ENCODE measurements around the gene GMDS.

GMDS gene

DNA sequence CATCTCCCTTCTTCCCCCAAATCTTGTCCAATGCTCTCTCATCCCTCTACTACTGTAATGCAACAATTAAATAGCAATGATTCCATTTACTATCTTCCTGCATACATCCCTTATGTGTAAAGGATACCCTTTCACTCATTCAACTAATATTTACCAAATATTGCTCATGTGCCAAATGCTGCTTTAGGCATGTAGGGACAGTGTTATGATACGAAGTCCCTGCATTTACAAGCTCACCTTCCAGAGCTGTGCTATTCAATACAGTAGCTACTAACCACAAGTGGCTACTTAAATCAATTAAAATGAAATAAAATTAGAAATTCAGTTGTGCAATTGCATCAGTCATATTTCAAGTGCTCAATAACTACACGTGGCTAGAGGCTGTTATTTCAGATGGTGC, 41.1 kb downstream of the GMDS start:
- H3K9me3 ChIP-seq (ENCODE audit: control insufficient read depth, insufficient read depth, low read length) = no peaks in the 10 kb centered on the region
- no peaks in the 10 kb centered on the region for H3K36me3 ChIP-seq (ENCODE audit: control insufficient read depth, insufficient read depth, low read length)
- H3K4me1 ChIP-seq (ENCODE audit: control insufficient read depth, insufficient read depth, low read length) = peaks cover 6% of the 10 kb centered on the region; the same call in 1 of the 2 replicates
- no peak overlapping the region for H3K27ac ChIP-seq (ENCODE audit: low read depth, low read length)
- H3K27me3 ChIP-seq (ENCODE audit: control insufficient read depth, insufficient read depth, low read length) = no peaks in the 10 kb centered on the region
- no peak overlapping the region for H3K9ac ChIP-seq (ENCODE audit: low read depth, low read length)
- H3K4me3 ChIP-seq (ENCODE audit: low read depth, low read length) = no peak overlapping the region

DNA sequence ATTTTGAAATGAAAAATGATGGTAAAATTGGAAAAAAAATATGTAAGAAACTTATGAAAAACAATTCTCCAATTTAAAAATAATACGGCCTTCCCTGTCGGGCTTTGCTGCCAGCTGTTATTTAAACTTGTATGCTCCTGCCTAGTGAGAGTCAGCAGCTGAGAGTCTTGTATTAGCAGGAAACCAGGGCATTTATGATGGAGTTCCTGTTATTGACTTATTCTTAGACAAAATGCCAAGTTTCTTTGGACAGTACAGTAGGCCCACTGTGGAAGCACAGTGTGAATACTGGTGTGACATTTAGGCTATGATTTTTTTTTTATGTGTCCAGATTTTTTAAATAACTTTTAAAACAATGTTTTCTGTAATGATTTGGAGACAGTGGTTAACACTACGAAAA, 42.1 kb downstream of the GMDS start:
- Histone ChIP-seq H3K27me3 (ENCODE audit: control insufficient read depth, insufficient read depth, low read length) (no peaks in the 10 kb centered on the region), H3K36me3 (ENCODE audit: control insufficient read depth, insufficient read depth, low read length) (no peaks in the 10 kb centered on the region), H3K4me3 (ENCODE audit: low read depth, low read length) (no peak overlapping the region), H3K9ac (ENCODE audit: low read depth, low read length) (no peak overlapping the region), H3K9me3 (ENCODE audit: control insufficient read depth, insufficient read depth, low read length) (no peaks in the 10 kb centered on the region), H3K27ac (ENCODE audit: low read depth, low read length) (no peak overlapping the region), H3K4me1 (ENCODE audit: control insufficient read depth, insufficient read depth, low read length) (peaks cover 6% of the 10 kb centered on the region; the same call in 1 of the 2 replicates)

DNA sequence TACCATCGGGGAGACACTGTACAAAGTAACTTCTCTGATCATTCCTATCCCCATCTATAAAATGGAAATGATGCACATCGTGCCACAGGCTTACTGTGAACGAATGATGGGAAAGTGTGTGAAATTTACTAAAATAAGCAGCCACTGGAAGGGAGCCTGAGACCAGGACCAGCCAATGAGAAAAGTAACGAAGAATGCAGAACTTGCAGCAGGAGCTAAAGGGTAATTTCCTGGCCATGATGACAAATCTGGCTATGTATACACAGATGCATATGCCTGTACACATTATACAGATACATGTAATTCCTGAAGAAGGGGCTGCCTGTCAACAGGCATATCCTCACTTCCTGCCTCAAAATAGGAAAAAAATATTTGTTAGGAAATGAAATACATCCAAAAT, 47.4 kb downstream of the GMDS start:
- H3K27ac ChIP-seq (ENCODE audit: low read depth, low read length) = no peak overlapping the region
- no peak overlapping the region for H3K9ac ChIP-seq (ENCODE audit: low read depth, low read length)

DNA sequence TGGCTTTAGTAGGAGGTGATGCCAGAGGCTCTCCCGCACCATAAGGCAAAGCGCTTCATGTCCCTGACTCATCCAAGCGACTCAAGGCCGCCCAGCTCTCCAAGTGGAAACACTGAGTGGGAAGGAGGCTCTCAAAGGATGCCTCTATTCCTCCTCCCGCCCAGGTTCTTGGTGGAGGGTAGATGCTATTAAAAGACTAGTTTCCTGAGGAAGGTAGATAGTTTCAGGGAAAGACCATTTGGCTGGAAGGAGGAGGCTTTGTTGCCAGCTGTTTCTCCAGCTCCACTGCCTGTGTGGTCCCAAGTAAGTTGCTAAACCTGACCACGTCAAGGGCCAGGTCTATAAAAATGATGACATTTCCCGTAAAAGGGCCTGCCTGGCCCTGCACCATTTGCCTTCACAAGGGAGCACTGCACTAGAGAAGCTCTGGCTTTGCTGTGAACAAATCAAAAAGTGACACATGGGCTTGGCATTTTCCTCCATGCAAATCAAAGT, 48.2 kb downstream of the GMDS start:
- no peaks in the 10 kb centered on the region for H3K27me3 ChIP-seq (ENCODE audit: control insufficient read depth, insufficient read depth, low read length)
- H3K4me3 ChIP-seq (ENCODE audit: low read depth, low read length) = no peak overlapping the region
- no peak overlapping the region for H3K27ac ChIP-seq (ENCODE audit: low read depth, low read length)
- no peak overlapping the region for H3K9ac ChIP-seq (ENCODE audit: low read depth, low read length)
- H3K9me3 ChIP-seq (ENCODE audit: control insufficient read depth, insufficient read depth, low read length) = no peaks in the 10 kb centered on the region
- H3K36me3 ChIP-seq (ENCODE audit: control insufficient read depth, insufficient read depth, low read length) = no peaks in the 10 kb centered on the region
- peaks cover 12% of the 10 kb centered on the region; the same call in 1 of the 2 replicates for H3K4me1 ChIP-seq (ENCODE audit: control insufficient read depth, insufficient read depth, low read length)

More for the DNA sequence above, 47.4 kb downstream of the GMDS start:
- Histone ChIP-seq H3K9me3 (ENCODE audit: control insufficient read depth, insufficient read depth, low read length) (no peaks in the 10 kb centered on the region), H3K27me3 (ENCODE audit: control insufficient read depth, insufficient read depth, low read length) (no peaks in the 10 kb centered on the region), H3K4me3 (ENCODE audit: low read depth, low read length) (no peak overlapping the region), H3K4me1 (ENCODE audit: control insufficient read depth, insufficient read depth, low read length) (peaks cover 12% of the 10 kb centered on the region; the same call in 1 of the 2 replicates), H3K36me3 (ENCODE audit: control insufficient read depth, insufficient read depth, low read length) (no peaks in the 10 kb centered on the region)

DNA sequence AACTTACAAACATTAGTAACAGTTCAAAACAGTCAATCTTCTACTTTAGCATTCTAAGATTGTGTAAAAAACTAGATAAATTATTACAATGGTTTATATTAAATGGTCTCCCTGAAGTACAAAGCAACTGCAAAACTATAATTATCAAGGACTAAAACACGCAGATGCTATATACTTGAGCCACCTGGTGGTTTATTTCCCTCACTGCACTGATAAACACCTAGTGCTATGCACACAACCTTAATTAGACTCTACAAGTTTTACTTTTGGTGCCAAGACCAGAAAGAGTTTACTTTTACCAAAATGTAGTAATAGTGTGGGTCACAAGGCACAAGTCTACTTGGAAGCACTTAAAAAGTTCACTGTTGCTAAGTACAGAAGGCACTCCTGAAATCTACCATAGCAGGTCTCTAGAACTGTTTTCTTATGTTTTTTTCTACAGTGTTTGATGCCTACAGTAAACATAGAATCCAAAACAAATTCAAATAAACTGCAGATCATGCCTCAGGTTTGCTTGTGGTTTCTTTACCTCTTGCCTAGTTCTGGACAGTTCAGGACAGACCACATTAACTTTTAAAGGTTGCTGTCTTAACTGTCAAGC, 49.2 kb downstream of the GMDS start:
- Histone ChIP-seq H3K9me3 (ENCODE audit: control insufficient read depth, insufficient read depth, low read length) (no peaks in the 10 kb centered on the region), H3K36me3 (ENCODE audit: control insufficient read depth, insufficient read depth, low read length) (no peaks in the 10 kb centered on the region), H3K4me3 (ENCODE audit: low read depth, low read length) (no peak overlapping the region), H3K4me1 (ENCODE audit: control insufficient read depth, insufficient read depth, low read length) (peaks cover 12% of the 10 kb centered on the region; the same call in 1 of the 2 replicates), H3K27me3 (ENCODE audit: control insufficient read depth, insufficient read depth, low read length) (no peaks in the 10 kb centered on the region), H3K27ac (ENCODE audit: low read depth, low read length) (no peak overlapping the region), H3K9ac (ENCODE audit: low read depth, low read length) (no peak overlapping the region)

DNA sequence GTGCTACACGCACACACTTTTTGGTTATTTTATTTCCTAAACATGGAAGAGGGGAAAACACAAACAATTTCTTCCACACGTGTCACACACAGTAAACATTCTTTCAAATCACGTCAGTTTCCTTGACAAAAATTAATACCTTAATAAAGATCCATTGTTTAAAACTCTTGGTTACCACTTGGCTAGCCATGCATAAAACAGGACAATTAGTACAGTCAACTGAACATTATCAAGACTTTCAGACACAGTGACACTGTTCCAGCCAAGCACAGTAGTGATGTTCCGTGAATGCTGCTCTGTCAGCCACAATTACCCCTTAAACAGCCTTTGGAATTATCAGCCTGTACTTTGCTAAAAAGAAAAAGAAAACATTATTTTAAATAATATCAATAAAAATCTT, 50.8 kb downstream of the GMDS start:
- H3K4me1 ChIP-seq (ENCODE audit: control insufficient read depth, insufficient read depth, low read length) = peaks cover 12% of the 10 kb centered on the region; the same call in 1 of the 2 replicates
- H3K27ac ChIP-seq (ENCODE audit: low read depth, low read length) = no peak overlapping the region
- no peaks in the 10 kb centered on the region for H3K27me3 ChIP-seq (ENCODE audit: control insufficient read depth, insufficient read depth, low read length)
- no peaks in the 10 kb centered on the region for H3K9me3 ChIP-seq (ENCODE audit: control insufficient read depth, insufficient read depth, low read length)
- H3K4me3 ChIP-seq (ENCODE audit: low read depth, low read length) = no peak overlapping the region
- no peaks in the 10 kb centered on the region for H3K36me3 ChIP-seq (ENCODE audit: control insufficient read depth, insufficient read depth, low read length)
- no peak overlapping the region for H3K9ac ChIP-seq (ENCODE audit: low read depth, low read length)

DNA sequence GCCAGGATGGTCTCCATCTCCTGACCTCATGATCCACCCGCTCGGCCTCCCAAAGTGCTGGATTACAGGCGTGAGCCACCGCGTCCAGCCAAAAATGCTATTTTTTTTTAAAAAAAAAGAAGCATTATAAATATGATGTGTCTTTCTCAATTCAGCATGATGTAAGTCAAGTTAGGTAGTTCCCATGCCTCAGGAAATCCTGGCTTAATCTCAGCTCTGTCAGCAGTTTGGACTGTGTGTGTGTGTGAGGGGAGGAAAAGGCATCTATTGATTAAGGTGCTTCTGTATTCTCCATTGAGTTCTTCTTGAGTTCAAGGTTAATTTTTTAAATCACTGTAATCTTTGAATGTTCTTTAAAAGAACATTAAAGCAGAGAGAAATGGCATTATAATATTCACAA, 51.5 kb downstream of the GMDS start:
- Histone ChIP-seq H3K4me3 (ENCODE audit: low read depth, low read length) (no peak overlapping the region), H3K27me3 (ENCODE audit: control insufficient read depth, insufficient read depth, low read length) (no peaks in the 10 kb centered on the region), H3K36me3 (ENCODE audit: control insufficient read depth, insufficient read depth, low read length) (no peaks in the 10 kb centered on the region), H3K27ac (ENCODE audit: low read depth, low read length) (no peak overlapping the region), H3K9me3 (ENCODE audit: control insufficient read depth, insufficient read depth, low read length) (no peaks in the 10 kb centered on the region), H3K4me1 (ENCODE audit: control insufficient read depth, insufficient read depth, low read length) (peaks cover 12% of the 10 kb centered on the region; the same call in 1 of the 2 replicates), H3K9ac (ENCODE audit: low read depth, low read length) (no peak overlapping the region)

DNA sequence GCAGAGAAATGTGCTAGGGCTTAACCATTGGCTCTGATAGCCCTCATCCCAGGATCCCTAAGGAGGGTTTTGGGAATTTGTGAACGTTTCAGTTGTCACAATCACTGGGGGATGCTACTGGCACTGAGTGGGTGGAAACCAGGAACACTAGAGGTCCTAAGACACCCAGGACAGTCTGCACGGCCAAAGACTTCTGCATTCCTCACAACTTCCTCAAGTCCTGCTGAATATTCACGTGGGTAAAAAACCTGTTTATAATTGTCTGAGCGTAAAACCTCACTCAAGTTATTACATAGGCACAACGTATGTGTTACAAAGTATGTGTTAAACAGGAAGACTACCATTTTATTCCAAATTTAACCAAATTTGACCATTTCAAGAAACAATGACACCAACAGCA, 52.4 kb downstream of the GMDS start:
- Histone ChIP-seq H3K9ac (ENCODE audit: low read depth, low read length) (no peak overlapping the region), H3K4me3 (ENCODE audit: low read depth, low read length) (no peak overlapping the region), H3K27ac (ENCODE audit: low read depth, low read length) (no peak overlapping the region), H3K9me3 (ENCODE audit: control insufficient read depth, insufficient read depth, low read length) (no peaks in the 10 kb centered on the region), H3K36me3 (ENCODE audit: control insufficient read depth, insufficient read depth, low read length) (no peaks in the 10 kb centered on the region), H3K27me3 (ENCODE audit: control insufficient read depth, insufficient read depth, low read length) (no peaks in the 10 kb centered on the region), H3K4me1 (ENCODE audit: control insufficient read depth, insufficient read depth, low read length) (peaks cover 14% of the 10 kb centered on the region; the same call in 1 of the 2 replicates)

DNA sequence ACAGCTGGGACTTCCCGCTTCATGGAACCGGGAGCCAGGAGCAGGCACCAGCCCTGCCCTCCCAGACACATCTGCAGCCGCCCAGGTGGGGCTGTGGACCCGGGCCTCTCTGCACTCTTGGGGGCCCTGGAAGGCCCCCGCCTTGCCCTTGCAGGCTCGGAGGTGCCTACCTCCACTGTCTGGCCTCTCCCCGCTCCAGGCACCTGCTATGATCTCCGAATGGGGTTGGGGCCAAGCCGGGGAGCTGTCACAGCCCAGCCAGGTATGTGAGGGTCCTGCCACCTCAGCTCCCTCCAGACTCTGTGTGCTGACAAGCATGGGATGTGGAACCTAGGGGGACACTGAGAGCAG, 54.0 kb downstream of the GMDS start:
- Histone ChIP-seq H3K36me3 (ENCODE audit: control insufficient read depth, insufficient read depth, low read length) (no peaks in the 10 kb centered on the region), H3K9me3 (ENCODE audit: control insufficient read depth, insufficient read depth, low read length) (no peaks in the 10 kb centered on the region), H3K4me3 (ENCODE audit: low read depth, low read length) (no peak overlapping the region), H3K27me3 (ENCODE audit: control insufficient read depth, insufficient read depth, low read length) (no peaks in the 10 kb centered on the region), H3K4me1 (ENCODE audit: control insufficient read depth, insufficient read depth, low read length) (peaks cover 7% of the 10 kb centered on the region; the same call in 1 of the 2 replicates), H3K27ac (ENCODE audit: low read depth, low read length) (no peak overlapping the region), H3K9ac (ENCODE audit: low read depth, low read length) (no peak overlapping the region)

DNA sequence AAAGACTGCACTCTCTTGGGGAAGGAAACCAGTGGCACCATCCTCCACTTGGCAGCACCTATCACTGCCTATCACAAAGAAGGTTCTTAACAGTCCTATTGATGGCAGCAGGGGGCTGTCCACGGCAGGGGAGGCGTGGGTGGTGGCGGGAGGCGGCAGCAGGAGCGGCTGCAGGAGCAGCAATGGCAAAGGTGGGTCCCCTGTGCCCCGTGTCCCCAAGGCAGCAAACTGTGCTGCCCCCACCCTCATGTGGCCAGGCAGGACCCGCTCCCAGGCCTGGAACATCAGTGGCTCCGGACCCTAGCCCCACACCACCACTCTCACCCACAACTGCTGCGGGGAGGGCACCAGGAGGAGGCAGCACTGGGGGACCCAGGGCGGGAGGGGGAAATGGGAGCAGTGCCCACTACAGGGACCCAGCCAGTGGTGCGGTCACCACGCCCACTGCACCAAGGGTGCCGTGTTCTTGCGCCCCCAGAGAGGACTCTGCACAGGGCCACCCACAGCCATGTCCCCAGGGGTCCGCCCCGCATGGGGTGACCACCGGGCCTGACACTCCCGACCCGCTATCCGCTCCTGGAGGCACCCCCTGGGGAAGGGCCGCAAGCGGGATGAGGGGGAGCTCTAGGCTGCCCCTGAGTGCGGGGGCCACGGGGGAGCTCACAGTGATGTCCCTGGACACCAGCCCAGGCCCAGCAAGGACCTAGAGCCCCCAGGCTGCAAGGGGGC, 54.6 kb downstream of the GMDS start:
- H3K36me3 ChIP-seq (ENCODE audit: control insufficient read depth, insufficient read depth, low read length) = no peaks in the 10 kb centered on the region
- no peak overlapping the region for H3K9ac ChIP-seq (ENCODE audit: low read depth, low read length)
- no peaks in the 10 kb centered on the region for H3K9me3 ChIP-seq (ENCODE audit: control insufficient read depth, insufficient read depth, low read length)
- H3K4me1 ChIP-seq (ENCODE audit: control insufficient read depth, insufficient read depth, low read length) = peaks cover 7% of the 10 kb centered on the region; the same call in 1 of the 2 replicates
- no peaks in the 10 kb centered on the region for H3K27me3 ChIP-seq (ENCODE audit: control insufficient read depth, insufficient read depth, low read length)
- no peak overlapping the region for H3K27ac ChIP-seq (ENCODE audit: low read depth, low read length)
- H3K4me3 ChIP-seq (ENCODE audit: low read depth, low read length) = no peak overlapping the region

DNA sequence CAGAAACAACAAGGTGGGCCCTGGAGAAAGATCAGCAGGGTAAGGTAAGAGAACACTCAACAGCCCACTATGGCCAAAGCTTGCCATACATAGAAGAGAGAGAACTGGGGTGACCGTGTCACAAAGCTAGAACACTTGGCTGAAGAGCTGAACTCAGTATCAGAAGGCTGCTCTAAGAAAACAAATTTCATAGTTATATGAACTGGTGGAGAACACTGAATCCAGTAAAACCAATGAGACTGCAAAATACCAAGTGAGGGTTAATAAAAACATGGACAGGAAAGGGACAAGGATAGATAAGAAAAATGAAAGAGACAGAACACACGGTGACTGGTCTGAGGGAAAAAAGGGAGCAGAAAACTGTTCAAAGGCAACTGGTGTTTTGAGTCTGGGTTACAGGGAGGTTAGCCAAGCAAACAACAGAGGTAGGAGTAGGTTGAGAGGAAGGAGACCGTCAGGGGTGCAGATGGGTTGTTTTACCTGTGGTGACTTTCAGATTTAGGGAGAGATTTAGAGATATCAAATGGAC, 56.5 kb downstream of the GMDS start:
- Histone ChIP-seq H3K9me3 (ENCODE audit: control insufficient read depth, insufficient read depth, low read length) (no peaks in the 10 kb centered on the region), H3K27me3 (ENCODE audit: control insufficient read depth, insufficient read depth, low read length) (no peaks in the 10 kb centered on the region), H3K36me3 (ENCODE audit: control insufficient read depth, insufficient read depth, low read length) (no peaks in the 10 kb centered on the region), H3K9ac (ENCODE audit: low read depth, low read length) (no peak overlapping the region), H3K4me3 (ENCODE audit: low read depth, low read length) (no peak overlapping the region), H3K27ac (ENCODE audit: low read depth, low read length) (no peak overlapping the region), H3K4me1 (ENCODE audit: control insufficient read depth, insufficient read depth, low read length) (peaks cover 7% of the 10 kb centered on the region; the same call in 1 of the 2 replicates)

Data from HUES48 (cell line).